H1 (cell line): ENCODE measurements around the gene CTH.

Source experiments
- GABPA ChIP-seq: IDR thresholded peaks from 2 replicates; pipeline ENCODE4 v1.6.1; 2011; ENCODE audit warnings: mild to moderate bottlenecking, low read length, moderate library complexity, borderline replicate concordance; ENCODE audit not compliant: insufficient read depth
- JUND ChIP-seq: IDR thresholded peaks from 2 replicates; pipeline ENCODE4 v1.6.1; 2011; ENCODE audit warnings: mild to moderate bottlenecking, improper control_type of control experiment, low read length
- KDM1A ChIP-seq: fragments of 200-600, 300-600 bp; sonication (generic); IDR thresholded peaks from 2 replicates; pipeline ENCODE4 v1.7.1; 2016; ENCODE audit warnings: mild to moderate bottlenecking, low read length, borderline replicate concordance
- SUZ12 ChIP-seq: fragments of 200-600 bp; sonication (generic); IDR thresholded peaks from 2 replicates; pipeline ENCODE4 v1.6.1; 2012; ENCODE audit warnings: mild to moderate bottlenecking, inconsistent platforms, low read length, moderate library complexity, mixed read lengths
- TAF1 ChIP-seq: IDR thresholded peaks from 2 replicates; pipeline ENCODE4 v1.6.1; 2011; ENCODE audit warnings: mild to moderate bottlenecking, low read depth, low read length

- no peak for TF ChIP-seq GABPA
- TF ChIP-seq KDM1A, result no peak
- no peak for TF ChIP-seq SUZ12
- TF ChIP-seq JUND, result no peak
- no peak for TF ChIP-seq TAF1
Observed at GRCh38 chr1:70386121-70386520, 24.9 kb upstream of the CTH start.
